ENCODE measurements around the gene IPMK.

IPMK gene

GRCh38 chr10:58268946-58269781 lies 1.5 kb upstream of the IPMK start, which contains the start of gene CISD1:
CISD1 (plus strand) TSS chr10:58269162; CDS start chr10:58269274, 112 bp downstream.
- peak; percentile 80 for TF ChIP-seq POLR2AphosphoS5 (IDR thresholded peaks at IDR 0.05; ENCODE audit: low read depth, low read length)
- TF ChIP-seq FOXP2 (optimal IDR thresholded peaks at IDR 0.05; ENCODE audit: borderline replicate concordance, extremely low read depth, extremely low read length, insufficient read depth) = peak; percentile 82
- no peak; a peak in 1 of 4 replicates for TF ChIP-seq REST (IDR thresholded peaks at IDR 0.05; ENCODE audit: insufficient read depth in 1 of 2, low read depth in 2 of 2, low read length in 2 of 2)
- TF ChIP-seq SIN3A (IDR thresholded peaks at IDR 0.05; ENCODE audit: borderline replicate concordance, insufficient read depth, low read length) = peak; percentile 65; the same call in 1 of the 2 replicates

- TF ChIP-seq REST (IDR thresholded peaks at IDR 0.05; ENCODE audit: insufficient read depth in 1 of 2, low read depth in 2 of 2, low read length in 2 of 2) = no peak
- TF ChIP-seq SIN3A (IDR thresholded peaks at IDR 0.05; ENCODE audit: borderline replicate concordance, insufficient read depth, low read length) = no peak
- no peak for TF ChIP-seq POLR2AphosphoS5 (IDR thresholded peaks at IDR 0.05; ENCODE audit: low read depth, low read length)
- no peak for TF ChIP-seq TAF1 (IDR thresholded peaks at IDR 0.05; ENCODE audit: borderline replicate concordance, insufficient read depth, low read length)
- no peak for TF ChIP-seq FOXP2 (optimal IDR thresholded peaks at IDR 0.05; ENCODE audit: borderline replicate concordance, extremely low read depth, extremely low read length, insufficient read depth)
Measured at GRCh38 chr10:58268454-58268945, 806 bp upstream of the IPMK start.

GRCh38 chr10:58266826-58267712 lies 625 bp downstream of the IPMK start:
- TF ChIP-seq POLR2AphosphoS5 (IDR thresholded peaks at IDR 0.05; ENCODE audit: low read depth, low read length) (no peak), REST (IDR thresholded peaks at IDR 0.05; ENCODE audit: insufficient read depth in 1 of 2, low read depth in 2 of 2, low read length in 2 of 2) (no peak), SIN3A (IDR thresholded peaks at IDR 0.05; ENCODE audit: borderline replicate concordance, insufficient read depth, low read length) (no peak), FOXP2 (optimal IDR thresholded peaks at IDR 0.05; ENCODE audit: borderline replicate concordance, extremely low read depth, extremely low read length, insufficient read depth) (no peak), TAF1 (IDR thresholded peaks at IDR 0.05; ENCODE audit: borderline replicate concordance, insufficient read depth, low read length) (no peak)

GRCh38 chr10:58266003-58266825 lies 1.5 kb downstream of the IPMK start:
- no peak for TF ChIP-seq SIN3A (IDR thresholded peaks at IDR 0.05; ENCODE audit: borderline replicate concordance, insufficient read depth, low read length)
- TF ChIP-seq TAF1 (IDR thresholded peaks at IDR 0.05; ENCODE audit: borderline replicate concordance, insufficient read depth, low read length) = no peak
- no peak for TF ChIP-seq FOXP2 (optimal IDR thresholded peaks at IDR 0.05; ENCODE audit: borderline replicate concordance, extremely low read depth, extremely low read length, insufficient read depth)
- no peak for TF ChIP-seq REST (IDR thresholded peaks at IDR 0.05; ENCODE audit: insufficient read depth in 1 of 2, low read depth in 2 of 2, low read length in 2 of 2)
- no peak for TF ChIP-seq POLR2AphosphoS5 (IDR thresholded peaks at IDR 0.05; ENCODE audit: low read depth, low read length)
